Measurements from ENCODE around the gene RAPGEF6. TPM values are rescaled to one million over a fixed set of nuclear protein-coding genes. Genes with fewer than 3 reads are reported as not detected.

Gene RAPGEF6
- total and polyA plus RNA-seq, 7 donors: 1.8 to 30.5 (median 16.1) TPM

GRCh38 chr5:131644822-131645221 is 9.8 kb upstream of the RAPGEF6 start:
- TF ChIP-seq CTCF (IDR thresholded peaks at IDR 0.05) (no peak), POLR2A (IDR thresholded peaks at IDR 0.05) (no peak), POLR2AphosphoS5 (IDR thresholded peaks at IDR 0.05) (no peak), EP300 (IDR thresholded peaks at IDR 0.05) (no peak)
- H3K27me3 ChIP-seq: no peaks in the 10 kb centered on the region
- intact Hi-C loops (cut with DNase I): no loop called here
- WGBS, 2 donors: 77 to 92% methylated on average over 7 of the region's 7 CpGs
- no peaks in the 10 kb centered on the region for H3K4me1 ChIP-seq
- H3K27ac ChIP-seq: no peak overlapping the region
- no peaks in the 10 kb centered on the region for H3K9me3 ChIP-seq
- H3K4me3 ChIP-seq: no peak overlapping the region
- no peak for DNase-seq
- H3K36me3 ChIP-seq: peaks cover 0 to 62% (median 5%) of the 10 kb centered on the region in 4 donors

- TF ChIP-seq POLR2AphosphoS5 (IDR thresholded peaks at IDR 0.05) (no peak), EP300 (IDR thresholded peaks at IDR 0.05) (no peak), CTCF (IDR thresholded peaks at IDR 0.05) (no peak), POLR2A (IDR thresholded peaks at IDR 0.05) (no peak)
- no peak for DNase-seq
- Histone ChIP-seq H3K9me3 (no peaks in the 10 kb centered on the region), H3K36me3 (peaks cover 0 to 57% (median 5%) of the 10 kb centered on the region in 4 donors), H3K4me1 (no peaks in the 10 kb centered on the region), H3K27ac (no peak overlapping the region), H3K4me3 (no peak overlapping the region), H3K27me3 (no peaks in the 10 kb centered on the region)
- intact Hi-C loops (cut with DNase I): no loop called here
- 93 to 97% methylated on average over 1 of the region's 1 CpG for WGBS, 2 donors
These were observed 9.3 kb upstream of the RAPGEF6 start for GRCh38 chr5:131644370-131644769.

GRCh38 chr5:131641494-131641893 is 6.5 kb upstream of the RAPGEF6 start:
- WGBS, 2 donors: 95% methylated on average over 1 of the region's 1 CpG
- Histone ChIP-seq H3K36me3 (peaks cover 0 to 35% (median 4%) of the 10 kb centered on the region in 4 donors), H3K9me3 (no peaks in the 10 kb centered on the region), H3K4me1 (peaks cover 0 to 2% (median 2%) of the 10 kb centered on the region in 4 donors), H3K27ac (peak overlapping the region in 1 of 4 donors; percentile 16), H3K4me3 (no peak overlapping the region), H3K27me3 (no peaks in the 10 kb centered on the region)
- DNase-seq: no peak
- intact Hi-C loops (cut with DNase I): no loop called here
- TF ChIP-seq POLR2A (IDR thresholded peaks at IDR 0.05) (no peak), EP300 (IDR thresholded peaks at IDR 0.05) (no peak), POLR2AphosphoS5 (IDR thresholded peaks at IDR 0.05) (no peak), CTCF (IDR thresholded peaks at IDR 0.05) (no peak)

- intact Hi-C loops (cut with DNase I): no loop called here
- Histone ChIP-seq H3K4me1 (peaks cover 2 to 10% (median 7%) of the 10 kb centered on the region in 4 donors), H3K27ac (no peak overlapping the region), H3K4me3 (no peak overlapping the region), H3K27me3 (no peaks in the 10 kb centered on the region), H3K9me3 (no peaks in the 10 kb centered on the region), H3K36me3 (peaks cover 0 to 24% (median 3%) of the 10 kb centered on the region in 4 donors)
- no peak for DNase-seq
- TF ChIP-seq CTCF (IDR thresholded peaks at IDR 0.05): no peak
- no peak for TF ChIP-seq POLR2A (IDR thresholded peaks at IDR 0.05)
- TF ChIP-seq POLR2AphosphoS5 (IDR thresholded peaks at IDR 0.05): no peak
- TF ChIP-seq EP300 (IDR thresholded peaks at IDR 0.05): no peak
- WGBS, 2 donors: 59 to 75% methylated on average over 5 of the region's 5 CpGs
These were observed 5.2 kb upstream of the RAPGEF6 start for GRCh38 chr5:131640043-131640856.
